HuH-7 (cell line): ENCODE measurements around the gene UPK3B.
"Not testable (repeated sequence)": the region's sequence is repeated elsewhere in the genome, so short reads cannot be mapped to it uniquely, and the experiment has no call there.

Source experiments
- DNase-seq: peaks from one replicate; pipeline ENCODE4 v3.0.0; 2011; ENCODE audit warnings: low spot score

UPK3B gene

DNA sequence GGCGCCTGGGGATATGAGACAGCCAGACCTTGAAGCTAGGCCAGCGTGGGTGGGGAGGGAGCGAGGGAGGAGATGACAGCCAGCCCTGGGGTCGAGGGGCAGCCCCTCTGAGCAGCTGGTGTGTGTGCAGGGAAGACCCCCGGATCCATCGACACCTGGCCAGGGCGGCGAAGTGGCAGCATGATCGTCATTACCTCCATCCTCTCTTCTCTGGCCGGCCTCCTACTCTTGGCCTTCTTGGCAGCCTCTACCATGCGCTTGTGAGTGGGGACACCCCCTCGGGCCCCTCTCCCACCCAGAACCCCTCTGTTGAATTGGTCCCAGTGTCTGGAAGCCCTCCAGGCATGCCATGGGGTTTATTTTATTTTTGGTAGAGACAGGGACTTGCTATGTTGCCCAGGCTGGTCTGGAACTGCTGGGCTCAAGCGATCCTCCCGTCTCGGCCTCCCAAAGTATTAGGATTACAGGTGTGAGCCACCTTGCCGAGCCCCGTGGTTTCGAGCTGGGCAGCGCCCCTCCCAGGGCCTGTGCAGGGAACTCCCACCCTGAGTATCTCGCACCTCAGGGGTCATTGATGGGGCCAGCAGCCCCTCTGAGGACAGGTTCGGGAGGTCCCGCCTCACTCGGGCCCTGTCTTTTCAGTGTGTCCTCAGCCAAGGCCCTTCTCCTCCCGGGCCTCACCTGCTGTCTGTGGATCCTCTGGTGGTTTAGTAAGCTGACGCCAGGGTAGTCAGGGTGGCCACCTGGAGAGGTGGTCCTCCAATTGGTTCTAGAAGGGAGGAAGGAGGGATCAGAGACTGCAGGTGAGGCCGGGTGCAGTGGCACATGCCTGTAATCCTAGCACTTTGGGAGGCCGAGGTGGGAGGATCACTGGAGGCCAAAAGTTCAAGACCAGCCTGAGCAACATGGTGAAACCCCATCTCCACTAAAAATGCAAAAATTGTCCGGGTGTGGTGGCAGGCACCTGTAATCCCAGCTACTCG is 3.8 kb downstream of the UPK3B start:
- no peak for DNase-seq

DNA sequence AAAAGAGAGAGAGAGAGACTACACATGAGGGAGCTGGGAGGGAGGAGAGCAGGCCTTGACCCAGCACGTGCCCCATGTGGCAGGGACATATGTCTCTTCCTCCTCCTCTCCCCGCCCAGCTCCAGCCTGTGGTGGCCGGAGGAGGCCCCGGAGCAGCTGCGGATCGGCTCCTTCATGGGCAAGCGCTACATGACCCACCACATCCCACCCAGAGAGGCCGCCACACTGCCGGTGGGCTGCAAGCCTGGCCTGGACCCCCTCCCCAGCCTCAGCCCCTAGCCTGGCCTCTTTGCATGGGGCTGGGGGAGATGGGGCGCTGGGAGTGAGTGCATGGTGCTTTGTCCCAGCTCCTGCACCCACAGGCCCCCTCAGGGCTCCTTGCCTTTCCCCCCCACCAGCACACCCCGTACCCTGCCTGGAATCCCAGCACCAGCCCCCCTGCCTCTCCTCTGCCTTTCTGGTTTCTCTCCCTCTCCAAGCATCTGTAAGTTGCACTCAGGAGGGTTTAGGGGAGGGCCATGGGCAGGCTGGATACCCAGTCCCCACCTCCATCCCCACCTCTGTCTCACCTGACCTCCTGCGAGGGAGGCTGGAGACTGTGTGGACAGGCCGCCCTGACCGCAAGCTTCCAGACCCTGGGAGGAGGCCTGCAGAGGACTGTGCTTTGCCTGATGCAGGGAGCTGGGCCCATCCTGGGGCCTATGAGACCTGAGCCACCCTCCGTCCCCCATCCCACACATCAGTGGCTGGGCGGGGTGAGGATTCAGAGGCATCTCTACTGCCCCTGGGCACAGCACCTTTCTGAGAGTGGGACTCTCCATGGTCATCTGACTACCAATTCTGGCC is 4.8 kb downstream of the UPK3B start:
- DNase-seq = no peak

DNA sequence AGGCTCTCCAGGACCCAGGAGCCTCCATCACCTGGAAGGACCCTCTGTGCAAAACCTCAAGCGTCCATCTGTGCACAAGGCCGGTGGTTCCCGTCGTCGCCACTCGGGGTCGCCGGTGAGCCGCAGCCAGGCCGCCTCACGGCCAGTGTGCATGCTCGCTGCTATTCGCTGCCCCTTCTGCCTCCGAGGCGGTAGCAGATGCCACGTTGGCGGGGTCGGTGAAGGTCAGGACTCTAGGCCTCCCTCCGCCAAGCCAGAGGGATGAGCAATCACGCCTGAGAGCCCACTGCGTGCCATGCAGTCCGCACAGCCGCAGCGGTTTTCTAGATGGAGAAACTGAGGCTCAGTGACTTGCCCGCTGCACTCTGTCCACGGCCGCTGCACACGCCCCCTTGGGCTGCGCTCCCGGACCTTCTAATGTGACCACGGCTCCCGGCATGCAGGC is 5.7 kb downstream of the UPK3B start:
- DNase-seq = peak; percentile 52

DNA sequence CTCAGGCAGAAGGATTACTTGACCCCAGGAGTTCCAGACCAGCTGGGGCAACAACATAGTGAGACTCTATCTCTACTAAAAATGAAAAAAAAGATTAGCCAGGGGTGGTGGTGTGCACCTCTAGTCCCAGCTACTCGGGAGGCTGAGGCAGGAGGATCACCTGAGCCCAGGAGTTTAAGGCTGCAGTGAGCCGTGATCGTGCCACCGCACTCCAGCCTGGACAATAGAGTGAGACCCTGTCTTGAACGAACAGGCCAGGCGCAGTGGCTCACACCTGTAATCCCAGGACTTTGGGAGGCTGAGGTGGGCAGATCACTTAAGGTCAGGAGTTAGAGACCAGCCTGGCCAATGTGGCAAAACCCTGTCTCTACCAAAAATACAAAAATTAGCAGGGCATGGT is 6.6 kb downstream of the UPK3B start:
- not testable (repeated sequence) for DNase-seq

DNA sequence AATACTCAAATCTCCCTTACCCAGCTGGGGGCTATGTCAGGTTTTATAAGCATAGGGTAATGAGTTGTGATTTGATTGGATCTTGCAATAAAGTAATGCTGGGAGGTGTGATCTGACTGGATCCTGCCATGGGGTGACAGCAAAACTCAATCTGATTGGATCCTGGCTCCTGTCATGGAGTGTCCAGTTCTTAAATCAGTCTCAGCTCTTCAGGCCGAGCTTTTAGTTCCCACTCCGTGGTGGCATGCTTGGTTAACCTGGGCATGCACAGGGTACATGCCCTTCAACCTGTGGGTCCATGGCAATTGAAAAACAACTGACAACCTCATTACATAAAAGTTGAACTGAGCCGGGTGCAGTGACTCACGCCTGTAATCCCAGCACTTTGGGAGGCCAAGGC is 15.8 kb downstream of the UPK3B start:
- DNase-seq = not testable (repeated sequence)

DNA sequence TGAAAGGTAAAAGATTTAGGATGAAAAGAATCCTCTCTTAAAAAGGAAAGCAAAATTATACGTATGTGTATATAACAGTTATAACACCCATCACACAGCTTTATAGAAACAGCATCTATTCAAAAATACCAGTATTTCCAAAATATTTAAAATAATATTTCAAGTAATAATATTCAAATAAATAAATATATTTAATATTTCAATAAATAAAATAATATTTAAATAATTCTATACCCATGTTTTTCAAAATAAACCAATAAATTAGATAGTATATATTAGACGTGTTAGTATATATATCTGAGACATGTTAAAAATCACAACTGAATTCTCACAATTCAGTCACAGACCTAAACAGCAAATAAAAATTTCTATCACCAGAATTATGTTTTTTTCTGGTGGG is 21.3 kb downstream of the UPK3B start:
- DNase-seq = not testable (repeated sequence)

DNA sequence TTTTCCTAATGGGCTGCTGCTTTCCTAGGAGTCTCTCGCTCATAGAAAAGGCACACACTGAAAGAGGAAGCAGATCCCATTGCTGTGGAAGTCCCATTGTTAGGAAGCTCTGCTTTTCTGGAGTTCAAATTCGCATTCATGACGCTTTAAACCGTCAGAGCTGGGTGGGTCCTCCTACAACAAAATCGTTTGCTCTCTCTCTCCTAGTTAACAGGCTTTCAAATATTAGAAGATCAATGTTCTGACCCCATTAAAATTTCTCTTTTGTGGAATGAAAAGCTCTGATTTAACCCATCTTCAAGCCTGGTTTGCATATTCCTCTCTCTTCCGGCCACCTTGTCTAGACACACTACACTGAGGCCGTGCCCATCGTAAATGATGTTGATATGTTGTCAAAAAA is 32.8 kb downstream of the UPK3B start, which contains the start of gene SPDYE16:
TSS of gene SPDYE16 (minus strand) at position 101 of the 400 bp plus-strand sequence. CDS start 1,838 bp downstream, outside the sequence.
- DNase-seq = not testable (repeated sequence)

DNA sequence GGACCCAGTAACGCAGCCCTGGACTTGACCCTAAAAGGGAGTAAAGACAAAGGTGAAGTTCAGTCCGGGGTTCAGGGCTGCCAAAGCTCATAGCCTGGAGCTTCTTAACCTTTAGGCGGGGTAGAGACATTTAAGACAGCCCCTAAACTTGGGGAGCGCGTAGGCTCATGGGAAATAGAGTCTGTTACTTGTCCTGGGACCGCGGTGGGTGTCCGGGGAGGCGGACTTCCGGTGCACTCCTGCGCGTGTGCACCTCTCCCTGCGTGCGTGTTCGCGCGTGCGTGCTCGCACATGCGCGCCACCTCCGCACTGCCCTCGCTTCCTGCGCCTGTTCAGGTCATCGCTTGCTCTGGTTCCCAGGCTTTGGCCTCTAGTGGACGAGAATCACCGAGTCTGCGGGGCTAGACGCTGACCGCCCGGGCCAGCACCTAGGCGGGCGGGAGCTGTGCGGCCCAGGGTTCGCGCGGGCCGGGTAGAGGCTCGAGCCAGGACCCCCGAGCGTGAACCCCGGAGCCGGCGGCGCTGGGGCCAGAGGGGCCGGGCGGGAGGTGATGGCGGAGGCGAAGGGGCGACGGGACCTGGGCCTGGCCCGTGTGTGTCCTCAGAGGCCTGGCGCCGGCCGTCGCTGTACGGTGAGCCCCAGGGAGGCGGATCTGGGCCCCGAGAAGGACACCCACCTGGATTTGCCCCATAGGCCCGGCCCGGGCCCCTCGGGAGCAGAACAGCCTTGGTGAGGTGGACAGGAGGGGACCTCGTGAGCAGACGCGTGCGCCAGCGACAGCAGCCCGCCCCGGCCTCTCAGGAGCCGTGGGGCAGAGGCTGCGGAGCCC is 38.9 kb downstream of the UPK3B start:
- DNase-seq = peak; percentile 54

DNA sequence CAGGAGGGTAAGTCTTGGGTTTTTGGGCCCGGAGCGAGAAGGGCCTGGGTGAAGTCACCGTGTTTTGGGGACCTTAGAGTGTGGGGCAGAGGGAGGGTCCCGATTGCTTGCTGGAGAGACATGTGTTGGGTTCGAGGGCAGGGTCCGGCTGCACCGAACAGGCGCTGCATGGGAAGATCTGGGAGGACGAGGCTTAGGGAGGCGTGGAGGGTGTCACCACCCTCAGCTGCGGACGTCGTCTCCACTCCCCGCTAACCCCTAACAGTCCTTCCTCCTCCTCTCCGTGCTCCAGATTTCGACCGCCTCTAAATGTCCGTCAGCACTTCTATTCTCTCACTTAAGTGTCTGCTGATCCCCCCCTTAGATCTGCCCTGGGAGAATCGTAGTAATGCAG is 39.5 kb downstream of the UPK3B start:
- not testable (repeated sequence) for DNase-seq

DNA sequence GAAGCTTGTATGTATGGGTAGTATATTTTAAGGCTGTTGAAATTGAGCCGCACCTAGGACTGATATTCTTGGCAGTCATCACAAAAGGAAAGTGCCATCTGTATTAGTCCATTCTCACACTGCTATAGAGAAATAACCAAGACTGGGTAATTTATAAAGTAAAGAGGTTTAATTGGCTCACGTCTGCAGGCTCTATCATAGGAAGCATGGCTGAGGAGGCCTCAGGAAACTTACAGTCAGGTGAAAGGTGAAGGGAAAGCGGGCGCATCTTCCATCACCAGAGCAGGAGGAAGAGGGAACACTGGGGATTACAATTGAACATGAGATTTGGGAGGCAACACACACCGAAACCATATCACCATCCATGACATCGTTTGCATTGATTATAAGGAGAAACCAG is 41.6 kb downstream of the UPK3B start:
- DNase-seq = not testable (repeated sequence)

DNA sequence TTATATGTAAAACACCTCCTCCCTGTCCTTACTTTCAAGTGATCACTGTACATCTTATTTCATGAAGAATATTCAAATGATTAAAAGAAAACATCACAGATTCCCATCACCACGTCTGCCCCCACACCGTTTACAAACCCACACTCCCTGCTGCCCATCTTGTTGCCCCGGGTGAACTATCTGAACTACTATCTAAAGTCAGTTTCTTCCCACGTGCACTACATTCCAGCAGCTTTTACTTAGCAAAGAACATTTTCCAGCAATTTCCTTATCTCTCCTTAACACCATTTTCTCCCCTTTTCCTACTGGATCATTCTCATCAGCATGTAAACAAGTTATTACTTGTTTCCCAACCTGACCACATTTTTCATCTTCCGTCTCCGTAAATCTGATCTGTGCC is 49.3 kb downstream of the UPK3B start:
- not testable (repeated sequence) for DNase-seq

DNA sequence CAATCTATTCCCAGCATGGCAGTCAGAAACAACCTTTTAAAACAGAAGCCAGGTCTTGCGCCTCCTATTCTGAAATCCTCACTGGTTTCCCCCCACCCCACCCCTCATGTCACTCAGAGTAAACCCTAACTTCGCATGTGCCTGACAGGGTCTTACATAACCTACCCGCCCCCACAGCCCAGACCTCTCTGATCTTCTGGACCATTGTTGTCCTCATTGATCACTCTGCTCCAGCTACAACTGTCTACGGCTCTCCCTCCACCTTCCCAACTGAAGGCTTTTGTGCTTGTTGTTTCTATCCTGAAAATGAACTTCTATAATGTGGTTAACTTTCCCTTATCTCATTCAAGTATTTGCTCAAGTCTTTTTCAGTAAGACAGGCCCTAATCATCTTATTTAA is 49.8 kb downstream of the UPK3B start:
- DNase-seq = not testable (repeated sequence)

DNA sequence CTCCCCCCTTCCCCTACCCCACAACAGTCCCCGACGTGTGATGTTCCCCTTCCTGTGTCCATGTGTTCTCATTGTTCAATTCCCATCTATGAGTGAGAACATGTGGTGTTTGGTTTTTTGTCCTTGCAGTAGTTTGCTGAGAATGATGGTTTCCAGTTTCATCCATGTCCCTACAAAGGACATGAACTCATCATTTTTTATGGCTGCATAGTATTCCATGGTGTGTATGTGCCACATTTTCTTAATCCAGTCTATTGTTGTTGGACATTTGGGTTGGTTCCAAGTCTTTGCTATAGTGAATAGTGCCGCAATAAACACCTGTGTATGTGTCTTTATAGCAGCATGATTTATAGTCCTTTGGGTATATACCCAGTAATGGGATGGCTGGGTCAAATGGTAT is 51.0 kb downstream of the UPK3B start:
- not testable (repeated sequence) for DNase-seq

DNA sequence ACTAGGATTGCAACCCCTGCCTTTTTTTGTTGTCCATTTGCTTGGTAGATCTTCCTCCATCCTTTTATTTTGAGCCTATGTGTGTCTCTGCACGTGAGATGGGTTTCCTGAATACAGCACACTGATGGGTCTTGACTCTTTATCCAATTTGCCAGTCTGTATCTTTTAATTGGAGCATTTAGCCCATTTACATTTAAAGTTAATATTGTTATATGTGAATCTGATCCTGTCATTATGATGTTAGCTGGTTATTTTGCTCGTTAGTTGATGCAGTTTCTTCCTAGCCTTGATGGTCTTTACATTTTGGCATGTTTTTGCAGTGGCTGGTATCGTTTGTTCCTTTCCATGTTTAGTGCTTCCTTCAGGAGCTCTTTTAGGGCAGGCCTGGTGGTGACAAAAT is 54.6 kb downstream of the UPK3B start:
- not testable (repeated sequence) for DNase-seq
